Measurements from ENCODE around the gene STBD1. TPM values are rescaled to one million over a fixed set of nuclear protein-coding genes. Genes with fewer than 3 reads are reported as not detected.

Gene STBD1
- total RNA-seq, 2 experiments from 2014 or later: 0.77 to 1.2 TPM

- peaks cover 36% of the 10 kb centered on the region for H3K27me3 Mint-ChIP-seq
- POLR2A ChIA-PET: no interaction called here
- H3K4me3 Mint-ChIP-seq: no peak overlapping the region
- no peak overlapping the region for H3K27ac Mint-ChIP-seq
- CTCF ChIA-PET: no interaction called here
- H3K4me1 Mint-ChIP-seq: peaks cover 2% of the 10 kb centered on the region
- peaks cover 11% of the 10 kb centered on the region for H3K9me3 Mint-ChIP-seq
- no peaks in the 10 kb centered on the region for H3K36me3 Mint-ChIP-seq (ENCODE audit: low read depth)
- DNase-seq: no peak
Measured at GRCh38 chr4:76311896-76312331, 5.4 kb downstream of the STBD1 start.

- H3K36me3 Mint-ChIP-seq (ENCODE audit: low read depth): no peaks in the 10 kb centered on the region
- peaks cover 14% of the 10 kb centered on the region for H3K9me3 Mint-ChIP-seq
- H3K27ac Mint-ChIP-seq: no peak overlapping the region
- H3K4me3 Mint-ChIP-seq: no peak overlapping the region
- no peaks in the 10 kb centered on the region for H3K4me1 Mint-ChIP-seq
- ChIA-PET POLR2A (no interaction called here), CTCF (interaction anchor here (0.8 kb wide), 1 partner anchor 11 kb away, joined by 3 read pairs; no protein-coding TSS in a partner anchor)
- peaks cover 39% of the 10 kb centered on the region for H3K27me3 Mint-ChIP-seq
- no peak for DNase-seq
Measured at GRCh38 chr4:76312457-76312856, 5.9 kb downstream of the STBD1 start.

- peaks cover 44% of the 10 kb centered on the region for H3K27me3 Mint-ChIP-seq
- no peak for DNase-seq
- peaks cover 2% of the 10 kb centered on the region for H3K36me3 Mint-ChIP-seq (ENCODE audit: low read depth)
- CTCF ChIA-PET: no interaction called here
- POLR2A ChIA-PET: no interaction called here
- H3K9me3 Mint-ChIP-seq: peaks cover 16% of the 10 kb centered on the region
- no peaks in the 10 kb centered on the region for H3K4me1 Mint-ChIP-seq
- H3K27ac Mint-ChIP-seq: no peak overlapping the region
- H3K4me3 Mint-ChIP-seq: no peak overlapping the region
Measured at GRCh38 chr4:76313547-76313946, 7.0 kb downstream of the STBD1 start.

DNA sequence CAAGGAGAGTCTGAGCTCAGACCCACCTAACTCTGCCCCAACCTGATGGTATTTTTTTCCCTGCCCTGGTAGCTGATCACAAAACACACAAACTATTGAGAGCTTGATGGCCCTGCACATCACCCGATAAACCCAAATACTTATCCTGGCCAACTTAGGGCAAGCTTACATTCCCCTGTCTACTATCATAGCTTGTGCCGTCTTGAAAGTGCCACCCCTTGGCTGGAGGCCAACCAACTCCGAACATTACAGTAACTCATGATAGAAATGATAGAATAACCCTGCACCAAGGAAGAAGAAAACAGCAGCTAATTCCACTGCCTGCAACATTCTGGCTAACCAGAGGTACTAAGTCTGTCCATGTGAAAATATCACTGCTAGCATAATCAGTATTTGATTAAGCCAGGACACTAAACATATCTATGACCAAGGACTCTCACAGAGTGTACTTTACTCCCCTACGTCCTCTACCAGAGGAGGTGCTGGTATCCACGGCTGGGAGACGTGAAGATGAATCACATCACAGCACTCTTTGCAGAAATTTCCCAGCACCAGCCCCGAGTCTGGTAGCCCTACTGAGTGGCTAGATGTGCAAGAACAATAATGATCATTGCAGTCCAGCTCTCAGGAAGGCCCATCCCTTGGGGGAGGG is 8.9 kb downstream of the STBD1 start:
- Mint-ChIP-seq H3K27ac (no peak overlapping the region), H3K9me3 (peaks cover 23% of the 10 kb centered on the region), H3K4me1 (no peaks in the 10 kb centered on the region), H3K4me3 (no peak overlapping the region), H3K27me3 (peaks cover 40% of the 10 kb centered on the region), H3K36me3 (ENCODE audit: low read depth) (peaks cover 2% of the 10 kb centered on the region)
- ChIA-PET POLR2A (no interaction called here), CTCF (interaction anchor here (0.5 to 1.3 kb wide), 2 partner anchors 8 to 40 kb away, joined by 3 read pairs; no protein-coding TSS in a partner anchor)
- DNase-seq: no peak

GRCh38 chr4:76316131-76316530 is 9.6 kb downstream of the STBD1 start:
- ChIA-PET POLR2A (no interaction called here), CTCF (interaction anchor here (1.3 kb wide), 2 partner anchors 9 to 10 kb away, joined by 3 read pairs; no protein-coding TSS in a partner anchor)
- H3K36me3 Mint-ChIP-seq (ENCODE audit: low read depth): peaks cover 2% of the 10 kb centered on the region
- H3K4me3 Mint-ChIP-seq: no peak overlapping the region
- no peak for DNase-seq
- H3K4me1 Mint-ChIP-seq: no peaks in the 10 kb centered on the region
- peaks cover 41% of the 10 kb centered on the region for H3K27me3 Mint-ChIP-seq
- H3K27ac Mint-ChIP-seq: no peak overlapping the region
- peaks cover 25% of the 10 kb centered on the region for H3K9me3 Mint-ChIP-seq

GRCh38 chr4:76322236-76322635 is 15.7 kb downstream of the STBD1 start:
- no peaks in the 10 kb centered on the region for H3K4me1 Mint-ChIP-seq
- peaks cover 31% of the 10 kb centered on the region for H3K27me3 Mint-ChIP-seq
- no peak overlapping the region for H3K27ac Mint-ChIP-seq
- POLR2A ChIA-PET: no interaction called here
- DNase-seq: no peak
- CTCF ChIA-PET: no interaction called here
- no peak overlapping the region for H3K4me3 Mint-ChIP-seq
- H3K9me3 Mint-ChIP-seq: peaks cover 26% of the 10 kb centered on the region
- peaks cover 6% of the 10 kb centered on the region for H3K36me3 Mint-ChIP-seq (ENCODE audit: low read depth)

- Mint-ChIP-seq H3K36me3 (ENCODE audit: low read depth) (peaks cover 4% of the 10 kb centered on the region), H3K27me3 (peaks cover 18% of the 10 kb centered on the region), H3K4me1 (no peaks in the 10 kb centered on the region), H3K9me3 (peaks cover 28% of the 10 kb centered on the region), H3K4me3 (no peak overlapping the region), H3K27ac (no peak overlapping the region)
- no peak for DNase-seq
- CTCF ChIA-PET: interaction anchor here (1.1 to 1.3 kb wide), 3 partner anchors 13 to 33 kb away, joined by 3 to 4 read pairs (median 3); partner anchors contain the start of gene STBD1
- POLR2A ChIA-PET: no interaction called here
Measured at GRCh38 chr4:76325072-76325471, 18.5 kb downstream of the STBD1 start.

- POLR2A ChIA-PET: no interaction called here
- peaks cover 23% of the 10 kb centered on the region for H3K9me3 Mint-ChIP-seq
- no peak for DNase-seq
- H3K27me3 Mint-ChIP-seq: peaks cover 10% of the 10 kb centered on the region
- H3K4me3 Mint-ChIP-seq: no peak overlapping the region
- H3K4me1 Mint-ChIP-seq: no peaks in the 10 kb centered on the region
- CTCF ChIA-PET: interaction anchor here (1.3 to 2.3 kb wide), 2 partner anchors 11 to 20 kb away, joined by 3 to 9 read pairs; partner anchors contain the start of gene STBD1
- H3K27ac Mint-ChIP-seq: no peak overlapping the region
- H3K36me3 Mint-ChIP-seq (ENCODE audit: low read depth): peaks cover 4% of the 10 kb centered on the region
Measured at GRCh38 chr4:76326515-76326914, 20.0 kb downstream of the STBD1 start.

DNA sequence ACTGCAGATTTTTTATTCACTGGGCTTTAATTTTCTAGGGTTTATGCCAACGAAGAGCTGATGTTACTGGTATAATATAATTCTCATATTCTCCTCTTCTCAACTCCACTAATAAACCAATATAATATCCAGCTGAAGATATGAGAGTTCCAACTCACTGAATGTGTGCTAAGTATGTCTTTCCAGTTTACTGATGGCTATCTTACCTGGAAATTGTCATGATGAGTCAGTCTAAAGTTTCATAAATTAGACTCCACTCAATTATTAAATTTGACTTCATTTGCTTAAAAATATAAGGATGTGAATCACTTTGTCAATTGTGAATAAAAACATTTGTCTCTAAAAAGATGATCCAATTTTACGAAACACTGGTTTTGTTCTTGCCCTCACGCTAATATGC is 28.4 kb downstream of the STBD1 start:
- no peaks in the 10 kb centered on the region for H3K36me3 Mint-ChIP-seq (ENCODE audit: low read depth)
- H3K4me3 Mint-ChIP-seq: no peak overlapping the region
- no peak overlapping the region for H3K27ac Mint-ChIP-seq
- peaks cover 11% of the 10 kb centered on the region for H3K27me3 Mint-ChIP-seq
- no peaks in the 10 kb centered on the region for H3K9me3 Mint-ChIP-seq
- H3K4me1 Mint-ChIP-seq: no peaks in the 10 kb centered on the region
- no peak for DNase-seq
- POLR2A ChIA-PET: interaction anchor here (1.0 kb wide), 1 partner anchor 8 kb away, joined by 3 read pairs; no protein-coding TSS in a partner anchor
- CTCF ChIA-PET: no interaction called here

- POLR2A ChIA-PET: no interaction called here
- Mint-ChIP-seq H3K27me3 (peaks cover 4% of the 10 kb centered on the region), H3K36me3 (ENCODE audit: low read depth) (no peaks in the 10 kb centered on the region), H3K9me3 (no peaks in the 10 kb centered on the region), H3K27ac (no peak overlapping the region), H3K4me3 (no peak overlapping the region), H3K4me1 (no peaks in the 10 kb centered on the region)
- no peak for DNase-seq
- CTCF ChIA-PET: no interaction called here
Measured at GRCh38 chr4:76339364-76339763, 32.8 kb downstream of the STBD1 start.

GRCh38 chr4:76341063-76341462 is 34.5 kb downstream of the STBD1 start:
- H3K36me3 Mint-ChIP-seq (ENCODE audit: low read depth): no peaks in the 10 kb centered on the region
- H3K4me1 Mint-ChIP-seq: no peaks in the 10 kb centered on the region
- H3K27ac Mint-ChIP-seq: no peak overlapping the region
- no peaks in the 10 kb centered on the region for H3K9me3 Mint-ChIP-seq
- DNase-seq: no peak
- H3K4me3 Mint-ChIP-seq: no peak overlapping the region
- ChIA-PET CTCF (no interaction called here), POLR2A (no interaction called here)
- peaks cover 2% of the 10 kb centered on the region for H3K27me3 Mint-ChIP-seq

GRCh38 chr4:76342191-76342590 is 35.7 kb downstream of the STBD1 start:
- no peak overlapping the region for H3K27ac Mint-ChIP-seq
- H3K36me3 Mint-ChIP-seq (ENCODE audit: low read depth): no peaks in the 10 kb centered on the region
- H3K27me3 Mint-ChIP-seq: no peaks in the 10 kb centered on the region
- no peaks in the 10 kb centered on the region for H3K4me1 Mint-ChIP-seq
- H3K9me3 Mint-ChIP-seq: no peaks in the 10 kb centered on the region
- ChIA-PET CTCF (no interaction called here), POLR2A (no interaction called here)
- no peak for DNase-seq
- no peak overlapping the region for H3K4me3 Mint-ChIP-seq

DNA sequence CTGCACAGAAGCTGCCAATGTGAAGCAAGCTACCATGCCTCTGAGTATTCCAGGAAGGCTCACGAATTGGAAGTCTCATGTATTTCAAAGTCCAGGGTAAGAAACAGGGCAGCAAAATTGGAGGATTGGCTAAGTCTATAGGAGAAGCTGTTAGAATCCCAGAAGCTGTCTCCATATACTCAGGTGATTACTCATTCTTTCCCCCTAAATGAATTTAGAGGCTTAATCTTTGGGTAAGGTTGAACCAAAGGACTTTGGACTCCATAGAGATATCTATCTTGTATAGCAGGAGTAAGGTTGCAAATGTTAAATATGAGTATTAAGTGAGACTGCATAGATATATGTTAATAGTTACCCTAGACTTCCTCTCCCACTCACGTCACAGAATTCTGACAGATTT is 36.3 kb downstream of the STBD1 start:
- ChIA-PET CTCF (interaction anchor here (1.6 kb wide), 1 partner anchor 125 kb away, joined by 3 read pairs; no protein-coding TSS in a partner anchor), POLR2A (interaction anchor here (0.8 kb wide), 1 partner anchor 8 kb away, joined by 3 read pairs; no protein-coding TSS in a partner anchor)
- no peaks in the 10 kb centered on the region for H3K36me3 Mint-ChIP-seq (ENCODE audit: low read depth)
- H3K4me3 Mint-ChIP-seq: no peak overlapping the region
- H3K27ac Mint-ChIP-seq: no peak overlapping the region
- H3K4me1 Mint-ChIP-seq: no peaks in the 10 kb centered on the region
- DNase-seq: no peak
- H3K27me3 Mint-ChIP-seq: no peaks in the 10 kb centered on the region
- H3K9me3 Mint-ChIP-seq: peaks cover 4% of the 10 kb centered on the region

Data from activated CD4-positive, alpha-beta T cell treated with anti-CD3 and anti-CD28 coated beads, Interleukin-2, amount 10 ng/mL, durations not matched to agents 7 days and 5 days (primary cell).